HCT116 (cell line): ENCODE measurements around the gene KLHL9. TPM values are rescaled to one million over a fixed set of nuclear protein-coding genes. Genes with fewer than 3 reads are reported as not detected.

Experiments
- ATAC-seq: fragments of 200-7000 bp; cut with Tn5 transposase; 2 replicates; pipeline ENCODE4 v1.9.1; 2020; ENCODE audit warnings: mild to moderate bottlenecking, moderate library complexity
- BruUV-seq: library from RNA; stranded (reverse); fragments of 400-500 nt; replicated peaks from 2 replicates; lab custom pipeline; 2021; lab: Mats Ljungman, UMichigan
- CTCF ChIA-PET: fragments of 300-600 bp; sonication (Branson Sonifier 250); formaldehyde crosslinking; loops from one replicate; lab custom pipeline; 2021; ENCODE audit warnings: antibody characterized with exemption; lab: Charles Lee
- POLR2A ChIA-PET: fragments of 300-600, 350-600 bp; sonication (Branson Sonifier 250); formaldehyde crosslinking; loops from one replicate; lab custom pipeline; 2021; ENCODE audit warnings: antibody characterized with exemption; lab: Charles Lee
- RAD21 ChIA-PET, 2 experiments: fragments of 300-600 bp; sonication (Branson Sonifier 250); formaldehyde crosslinking; loops; one replicate each; lab custom pipeline; 2023; ENCODE audit warnings: low total read pairs in 2 of 2; ENCODE audit not compliant: uncharacterized antibody in 2 of 2, unreplicated experiment in 2 of 2, low non-redundant PET in 1 of 2; lab: Charles Lee
- DNase-seq: peaks from one replicate; pipeline ENCODE4 v3.0.0-alpha.2; 2010; ENCODE audit warnings: low read depth, low spot score
- H2AFZ ChIP-seq: fragments of 200-600 bp; shearing (Covaris generic), sonication (generic); 2 replicates; pipeline ENCODE4 v1.6.1; 2017; ENCODE audit warnings: low read depth, mixed run types, mixed read lengths, antibody characterized with exemption, low read length; ENCODE audit not compliant: poor library complexity, severe bottlenecking
- H3K27ac ChIP-seq: 2 replicates; pipeline ENCODE4 v1.5.1; 2012; ENCODE audit warnings: low read depth, low read length
- H3K27me3 ChIP-seq: fragments of 200-600 bp; sonication (generic); 2 replicates; pipeline ENCODE4 v1.6.1; 2016; ENCODE audit warnings: mixed run types, low read length, mixed read lengths; ENCODE audit not compliant: insufficient read depth
- H3K36me3 ChIP-seq, 2 experiments: fragments of 200-500 bp in 1 of 2; fragments of 200-600 bp in 1 of 2; sonication (Bioruptor generic) in 1 of 2; sonication (generic) in 1 of 2; 2 replicates each; pipeline versions ENCODE4 v1.5.1 to v1.6.1; 2014 to 2016; ENCODE audit warnings: low read length in 2 of 2, inconsistent platforms in 1 of 2, mixed read lengths in 1 of 2, mixed run types in 1 of 2; ENCODE audit not compliant: insufficient read depth in 2 of 2, control insufficient read depth in 1 of 2
- H3K4me1 ChIP-seq, 2 experiments: fragments of 200-600 bp in 1 of 2; sonication (generic) in 1 of 2; 2 replicates each; pipeline versions ENCODE4 v1.5.1 to v1.6.1; 2012 to 2017; ENCODE audit warnings: low read length in 2 of 2, inconsistent platforms in 1 of 2, mild to moderate bottlenecking in 1 of 2, mixed read lengths in 1 of 2, mixed run types in 1 of 2, moderate library complexity in 1 of 2; ENCODE audit not compliant: insufficient read depth in 2 of 2, control insufficient read depth in 1 of 2
- H3K4me2 ChIP-seq: fragments of 200-600 bp; sonication (generic); 2 replicates; pipeline ENCODE4 v1.6.1; 2017; ENCODE audit warnings: mixed run types, low read length, mixed read lengths
- H3K4me3 ChIP-seq, 2 experiments: fragments of 200-600 bp in 1 of 2; sonication (generic) in 1 of 2; replicated peaks in 1 of 2; 2 replicates each; pipeline ENCODE4 v1.5.1; 2011 to 2016; ENCODE audit warnings: low read length in 2 of 2, control low read depth in 1 of 2, low read depth in 1 of 2, mild to moderate bottlenecking in 1 of 2, mixed read lengths in 1 of 2, mixed run types in 1 of 2
- H3K79me2 ChIP-seq: fragments of 200-600 bp; sonication (generic); 2 replicates; pipeline ENCODE4 v1.6.1; 2017; ENCODE audit warnings: mild to moderate bottlenecking, mixed run types, low read length, moderate library complexity, mixed read lengths; ENCODE audit not compliant: insufficient read depth
- H3K9ac ChIP-seq: fragments of 200-600 bp; sonication (generic); 2 replicates; pipeline ENCODE4 v1.6.1; 2016; ENCODE audit warnings: low read length, mixed read lengths
- H3K9me2 ChIP-seq: fragments of 200-600 bp; sonication (generic), shearing (Covaris generic); 2 replicates; pipeline ENCODE4 v1.6.1; 2017; ENCODE audit warnings: mixed run types, mild to moderate bottlenecking, moderate library complexity; ENCODE audit not compliant: insufficient read depth
- H3K9me3 ChIP-seq, 2 experiments: fragments of 200-500 bp in 1 of 2; fragments of 200-600 bp in 1 of 2; sonication (Bioruptor generic) in 1 of 2; sonication (generic) in 1 of 2; 2 replicates each; pipeline ENCODE4 v1.6.1; 2014 to 2017; ENCODE audit warnings: low read length in 2 of 2, mixed read lengths in 2 of 2, inconsistent platforms in 1 of 2, low read depth in 1 of 2, mild to moderate bottlenecking in 1 of 2, mixed run types in 1 of 2, moderate library complexity in 1 of 2; ENCODE audit not compliant: control insufficient read depth in 1 of 2, insufficient read depth in 1 of 2
- H4K20me1 ChIP-seq: fragments of 200-600 bp; sonication (generic), shearing (Covaris generic); 2 replicates; pipeline ENCODE4 v1.6.1; 2017; ENCODE audit warnings: mixed run types, mild to moderate bottlenecking, moderate library complexity; ENCODE audit not compliant: insufficient read depth
- CBX3 ChIP-seq: IDR thresholded peaks from 2 replicates; pipeline ENCODE4 v1.6.1; 2012; ENCODE audit warnings: low read depth
- EGR1 ChIP-seq: IDR thresholded peaks from 2 replicates; pipeline ENCODE4 v1.6.1; 2012; ENCODE audit warnings: low read depth
- JUND ChIP-seq: IDR thresholded peaks from 2 replicates; pipeline ENCODE4 v1.6.1; 2012
- RAD21 ChIP-seq: IDR thresholded peaks from 2 replicates; pipeline ENCODE4 v1.6.1; 2012; ENCODE audit warnings: low read depth, mild to moderate bottlenecking
- ZFX ChIP-seq: fragments of 450-650 bp; IDR thresholded peaks from 2 replicates; pipeline ENCODE4 v1.6.1; 2017
- intact Hi-C: fragments of 100-400 bp; cut with micrococcal nuclease; formaldehyde crosslinking; loops from 2 replicates; pipeline ENCODE4 v1.10.0; 2022
- total RNA-seq: library from RNA; stranded (reverse); gene quantifications from one replicate; pipeline ENCODE4 v1.2.1, GENCODE V29; 2021; ENCODE audit not compliant: unreplicated experiment
- TF ChIP-seq, protein P1 (sequence below), 3 experiments: fragments of 200-600 bp in 1 of 3; sonication (generic) in 1 of 3; IDR thresholded peaks in 2 of 3; conservative IDR thresholded peaks in 1 of 3; 2 replicates each; pipeline ENCODE4 v1.5.1; 2012 to 2017; ENCODE audit warnings: low read depth in 2 of 3, low read length in 2 of 3, antibody characterized with exemption in 1 of 3, borderline replicate concordance in 1 of 3, control low read depth in 1 of 3, mild to moderate bottlenecking in 1 of 3, mixed read lengths in 1 of 3, mixed run types in 1 of 3, moderate library complexity in 1 of 3; ENCODE audit not compliant: insufficient read depth in 1 of 3

The KLHL9 gene
- total RNA-seq, 1 experiment from 2014 or later, result 16.4 TPM

DNA sequence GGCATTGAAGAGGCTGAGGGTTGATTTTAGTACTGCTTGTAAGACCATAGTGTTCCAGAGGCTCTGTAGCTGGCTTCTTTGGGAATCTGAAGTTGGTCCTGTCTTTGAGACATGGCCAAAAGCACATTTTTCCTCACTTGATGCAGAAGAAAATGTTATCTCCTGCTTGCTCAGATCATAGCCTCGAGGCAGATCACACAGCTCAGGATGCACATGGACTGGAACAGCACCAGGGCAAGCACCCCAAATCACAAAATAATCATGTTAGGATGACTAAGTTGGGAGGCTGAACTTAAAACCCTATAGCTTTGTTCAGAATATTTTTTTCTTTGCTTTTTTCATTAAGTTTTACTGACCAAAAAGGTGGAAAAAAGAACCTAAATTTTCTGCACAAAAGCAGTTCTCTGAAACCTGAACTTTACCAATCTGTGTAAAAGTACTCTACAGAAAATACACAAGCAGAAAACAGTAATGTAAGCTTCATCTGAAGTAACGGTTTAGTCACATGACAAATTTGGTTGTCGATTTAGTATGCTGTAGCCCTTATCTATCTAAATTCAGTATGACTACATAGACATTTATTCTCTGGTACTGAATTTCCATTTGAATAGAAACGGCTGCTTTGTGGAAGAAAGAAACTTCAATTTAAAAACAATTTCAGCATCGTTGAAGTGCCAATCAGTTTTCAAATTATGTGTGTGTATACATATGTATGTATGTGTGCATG, 3.4 kb downstream of the KLHL9 start:
- peaks cover 2 to 15% of the 10 kb centered on the region in 2 experiments; a peak in 3 of 4 replicates for H3K36me3 ChIP-seq
- H3K9me2 ChIP-seq, result no peaks in the 10 kb centered on the region
- H3K4me1 ChIP-seq, result peaks cover 3 to 23% of the 10 kb centered on the region in 2 experiments; a peak in 3 of 4 replicates
- ChIA-PET RAD21 (no interaction called here), CTCF (no interaction called here), POLR2A (no interaction called here)
- H2AFZ ChIP-seq, result no peak overlapping the region
- no peak overlapping the region for H3K4me3 ChIP-seq
- H3K27me3 ChIP-seq, result no peaks in the 10 kb centered on the region
- no peak overlapping the region for H3K9ac ChIP-seq
- TF ChIP-seq RAD21, result no peak
- TF ChIP-seq CBX3, result no peak
- TF ChIP-seq ZFX, result no peak
- TF ChIP-seq EGR1, result no peak
- no peaks in the 10 kb centered on the region for H3K9me3 ChIP-seq
- BruUV-seq, result no TSS peak
- H4K20me1 ChIP-seq, result peaks cover 3% of the 10 kb centered on the region
- H3K79me2 ChIP-seq, result peaks cover 83% of the 10 kb centered on the region
- no peak overlapping the region for H3K4me2 ChIP-seq
- intact Hi-C loops, result no loop called here
- no peak overlapping the region for H3K27ac ChIP-seq
- DNase-seq (no peak), ATAC-seq (no peak)

DNA sequence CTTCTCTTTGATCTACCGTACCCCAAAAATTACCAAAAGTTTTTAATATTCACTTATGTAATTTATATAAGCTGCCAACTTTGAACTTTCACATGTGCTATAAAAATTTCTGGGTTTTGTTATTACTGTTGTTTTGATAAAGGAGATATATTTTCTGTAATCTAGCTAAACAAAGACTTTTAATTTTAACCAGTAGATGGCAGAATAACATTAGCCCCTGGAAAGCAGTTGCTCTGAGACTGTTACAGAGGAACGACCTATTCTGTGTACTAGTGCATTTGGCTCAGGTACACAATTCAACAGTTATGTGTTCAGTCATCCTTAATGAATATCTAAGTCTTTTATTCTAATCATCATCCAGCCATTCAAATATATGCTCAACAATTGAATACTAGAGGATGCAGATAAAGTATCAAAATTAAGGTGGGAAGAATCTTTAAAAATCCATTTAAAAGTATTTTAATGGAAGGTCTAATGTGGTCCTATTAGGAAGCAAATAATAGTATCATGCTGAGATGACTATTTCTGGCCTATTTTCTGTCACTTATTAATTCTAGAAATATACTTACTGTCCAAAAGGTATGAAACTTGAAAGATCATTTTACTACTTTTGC, 8.6 kb downstream of the KLHL9 start:
- H3K79me2 ChIP-seq, result peaks cover 64% of the 10 kb centered on the region
- RAD21 ChIA-PET, result interaction anchor here (0.6 to 1.0 kb wide), 4 partner anchors 66 to 129 kb away, joined by 3 to 4 read pairs (median 3); no protein-coding TSS in a partner anchor
- TF ChIP-seq RAD21 (peak; percentile 79), JUND (no peak)
- TF ChIP-seq, protein P1, sequence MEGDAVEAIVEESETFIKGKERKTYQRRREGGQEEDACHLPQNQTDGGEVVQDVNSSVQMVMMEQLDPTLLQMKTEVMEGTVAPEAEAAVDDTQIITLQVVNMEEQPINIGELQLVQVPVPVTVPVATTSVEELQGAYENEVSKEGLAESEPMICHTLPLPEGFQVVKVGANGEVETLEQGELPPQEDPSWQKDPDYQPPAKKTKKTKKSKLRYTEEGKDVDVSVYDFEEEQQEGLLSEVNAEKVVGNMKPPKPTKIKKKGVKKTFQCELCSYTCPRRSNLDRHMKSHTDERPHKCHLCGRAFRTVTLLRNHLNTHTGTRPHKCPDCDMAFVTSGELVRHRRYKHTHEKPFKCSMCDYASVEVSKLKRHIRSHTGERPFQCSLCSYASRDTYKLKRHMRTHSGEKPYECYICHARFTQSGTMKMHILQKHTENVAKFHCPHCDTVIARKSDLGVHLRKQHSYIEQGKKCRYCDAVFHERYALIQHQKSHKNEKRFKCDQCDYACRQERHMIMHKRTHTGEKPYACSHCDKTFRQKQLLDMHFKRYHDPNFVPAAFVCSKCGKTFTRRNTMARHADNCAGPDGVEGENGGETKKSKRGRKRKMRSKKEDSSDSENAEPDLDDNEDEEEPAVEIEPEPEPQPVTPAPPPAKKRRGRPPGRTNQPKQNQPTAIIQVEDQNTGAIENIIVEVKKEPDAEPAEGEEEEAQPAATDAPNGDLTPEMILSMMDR (IDR thresholded peaks at IDR 0.05 in 2 of 3, conservative IDR thresholded peaks at IDR 0.05 in 1 of 3; ENCODE audit: borderline replicate concordance in 1 of 3, insufficient read depth in 1 of 3, low read depth in 2 of 3, low read length in 2 of 3), result peak; percentile 51 to 81 (median 69); a peak in 5 of 6 replicates
- H3K9ac ChIP-seq, result no peak overlapping the region
- peaks cover 2 to 5% of the 10 kb centered on the region in 2 experiments; a peak in 2 of 4 replicates for H3K36me3 ChIP-seq
- H3K9me2 ChIP-seq, result no peaks in the 10 kb centered on the region
- H3K9me3 ChIP-seq, result no peaks in the 10 kb centered on the region
- BruUV-seq, result no TSS peak
- ATAC-seq (peak; percentile 80), DNase-seq (no peak)
- no peak overlapping the region for H2AFZ ChIP-seq
- CTCF ChIA-PET, result interaction anchor here (0.6 to 2.9 kb wide), 28 partner anchors 8 to 900 kb away, joined by 3 to 46 read pairs (median 4); partner anchors contain the start of gene KLHL9
- H4K20me1 ChIP-seq, result peaks cover 5% of the 10 kb centered on the region
- H3K4me1 ChIP-seq, result no peaks in the 10 kb centered on the region
- POLR2A ChIA-PET, result interaction anchor here (1.0 to 1.5 kb wide), 3 partner anchors 9 to 193 kb away, joined by 3 to 5 read pairs (median 4); partner anchors contain the start of gene KLHL9
- no peak overlapping the region for H3K4me2 ChIP-seq
- H3K4me3 ChIP-seq, result no peak overlapping the region
- intact Hi-C loops, result loop anchor here (2.0 to 5.0 kb wide), 4 partner anchors 70 to 178 kb away; no protein-coding TSS in a partner anchor
- H3K27ac ChIP-seq, result no peak overlapping the region
- H3K27me3 ChIP-seq, result no peaks in the 10 kb centered on the region
